Prostate gland (tissue), 2 donors: ENCODE results near the gene FBXO17. TPM values are rescaled to one million over a fixed set of nuclear protein-coding genes. Genes with fewer than 3 reads are reported as not detected.
A peak's percentile ranks its signal among the peaks of the same experiment; 100 is the strongest.
"Not testable (repeated sequence)": the region's sequence is repeated elsewhere in the genome, so short reads cannot be mapped to it uniquely, and the experiment has no call there.

ENCODE experiments used
- DNase-seq: peaks from one replicate; pipeline ENCODE4 v3.0.0-alpha.2; 2019; ENCODE audit warnings: low spot score
- H3K27ac ChIP-seq, 2 donors: fragments of 200-600 bp; sonication (generic); 2 replicates each; pipeline ENCODE4 v1.5.1; 2017 to 2019
- H3K27me3 ChIP-seq: fragments of 200-600 bp; sonication (generic); replicated peaks from 2 replicates; pipeline ENCODE4 v1.5.1; 2019; ENCODE audit not compliant: insufficient read depth
- H3K36me3 ChIP-seq, 2 donors: fragments of 200-600 bp; sonication (generic); 1 replicate in 1 of 2; 2 replicates in 1 of 2; pipeline versions ENCODE4 v1.5.1 to v1.8.1; 2017 to 2019
- H3K4me1 ChIP-seq: fragments of 200-600 bp; sonication (generic); replicated peaks from 2 replicates; pipeline ENCODE4 v1.5.1; 2019
- H3K4me3 ChIP-seq, 2 donors: fragments of 200-600 bp; sonication (generic); 2 replicates each; pipeline ENCODE4 v1.5.1; 2017 to 2019
- H3K9me3 ChIP-seq: fragments of 200-600 bp; sonication (generic); 2 replicates; pipeline ENCODE4 v1.5.1; 2017
- CTCF ChIP-seq, 4 experiments: fragments of 200-600 bp in 2 of 4; fragments of 450-650 bp in 2 of 4; sonication (generic) in 2 of 4; IDR thresholded peaks; 1 replicate in 3 of 4; 2 replicates in 1 of 4; pipeline ENCODE4 v1.5.1; 2016 to 2019; ENCODE audit warnings: antibody characterized with exemption in 4 of 4, mild to moderate bottlenecking in 2 of 4, moderate library complexity in 2 of 4
- POLR2A ChIP-seq: fragments of 450-650 bp; IDR thresholded peaks from one replicate; pipeline ENCODE4 v1.6.1; 2016; ENCODE audit warnings: antibody characterized with exemption, mild to moderate bottlenecking
- POLR2AphosphoS5 ChIP-seq: sonication (generic); formaldehyde crosslinking; IDR thresholded peaks from one replicate; pipeline ENCODE4 v1.6.1; 2017; ENCODE audit warnings: antibody characterized with exemption
- WGBS: methylation state at CpG from one replicate; pipeline ENCODE4 v1.1.5; 2018; 5-methylcytosine and 5-hydroxymethylcytosine counted together
- intact Hi-C: fragments of 100-400 bp; cut with DNase I; formaldehyde crosslinking; loops from one replicate; pipeline ENCODE4 v1.14.2; 2022
- total RNA-seq, 2 donors: library from RNA; depleted of rRNA; stranded (reverse); fragments of >200 nt; gene quantifications; one replicate each; pipeline ENCODE4 v1.1.0, GENCODE V29; 2016

The FBXO17 gene
- total RNA-seq, 2 donors from 2014 or later = 25.9 to 40.5 TPM

DNA sequence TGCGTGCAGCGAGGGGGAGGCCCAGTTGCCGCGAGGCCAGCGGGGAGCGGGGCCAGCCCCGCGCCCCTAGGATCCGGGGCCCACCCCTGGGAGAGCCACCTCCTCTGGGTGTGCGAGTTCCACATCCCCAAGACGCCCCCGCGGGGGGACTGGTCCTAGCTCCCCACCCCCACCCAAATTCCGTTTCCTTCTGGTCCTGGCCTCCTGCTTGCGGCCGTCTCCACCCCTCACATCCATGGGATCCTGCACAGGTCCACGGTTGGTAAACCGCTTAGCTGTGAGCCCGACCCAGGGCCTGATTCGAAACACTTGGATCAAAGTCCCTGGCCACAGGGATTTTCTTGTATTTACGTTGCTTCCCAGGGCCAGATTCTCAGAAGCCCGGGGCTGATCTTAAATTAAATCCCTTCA, 324 bp upstream of the FBXO17 start:
- WGBS = 4% methylated on average over 14 of the region's 22 CpGs
- H3K4me3 ChIP-seq = peak overlapping the region; percentile 61 to 65
- H3K27me3 ChIP-seq = no peaks in the 10 kb centered on the region
- TF ChIP-seq POLR2AphosphoS5 (no peak), POLR2A (no peak), CTCF (IDR thresholded peaks at IDR 0.05) (no peak)
- peak; percentile 8 for DNase-seq
- H3K36me3 ChIP-seq = no peaks in the 10 kb centered on the region
- H3K4me1 ChIP-seq = no peaks in the 10 kb centered on the region
- peak overlapping the region; percentile 89 to 90 for H3K27ac ChIP-seq
- intact Hi-C loops = no loop called here
- H3K9me3 ChIP-seq = no peaks in the 10 kb centered on the region

- TF ChIP-seq CTCF (IDR thresholded peaks at IDR 0.05) (peak in 1 of 4 experiments; percentile 10), POLR2AphosphoS5 (no peak)
- intact Hi-C loops = no loop called here
- Histone ChIP-seq H3K27me3 (no peaks in the 10 kb centered on the region), H3K36me3 (no peaks in the 10 kb centered on the region), H3K27ac (peak overlapping the region; percentile 89 to 90), H3K4me3 (peak overlapping the region; percentile 61 to 65), H3K9me3 (no peaks in the 10 kb centered on the region), H3K4me1 (no peaks in the 10 kb centered on the region)
- 14% methylated on average over 19 of the region's 19 CpGs for WGBS
- no peak for DNase-seq
Measured at GRCh38 chr19:38974624-38975213, 823 bp downstream of the FBXO17 start.

DNA sequence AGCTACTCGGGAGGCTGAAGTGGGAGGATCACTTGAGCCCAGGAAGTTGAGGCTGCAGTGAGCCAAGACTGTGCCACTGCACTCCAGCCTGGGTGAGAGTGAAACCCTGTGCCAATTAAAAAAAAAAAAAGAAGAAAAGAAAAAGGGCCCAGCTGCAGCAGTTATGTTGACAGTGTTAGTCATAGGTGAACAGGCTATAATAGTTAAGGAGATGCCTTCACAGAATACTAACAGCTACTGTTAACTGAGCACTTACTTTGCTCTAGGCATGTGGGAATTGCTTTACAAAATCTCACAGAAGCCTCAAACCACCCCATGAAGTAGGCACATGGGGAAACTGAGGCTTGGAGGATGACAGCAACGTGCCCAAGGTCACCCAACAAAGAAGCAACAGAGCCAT, 3.9 kb downstream of the FBXO17 start:
- Histone ChIP-seq H3K4me1 (no peaks in the 10 kb centered on the region), H3K27ac (no peak overlapping the region), H3K9me3 (no peaks in the 10 kb centered on the region), H3K27me3 (no peaks in the 10 kb centered on the region), H3K36me3 (no peaks in the 10 kb centered on the region), H3K4me3 (no peak overlapping the region)
- no peak for DNase-seq
- TF ChIP-seq POLR2A = no peak
- TF ChIP-seq POLR2AphosphoS5 = no peak
- no peak for TF ChIP-seq CTCF (IDR thresholded peaks at IDR 0.05)
- intact Hi-C loops = no loop called here
- 94% methylated on average over 2 of the region's 2 CpGs for WGBS

- no peak for TF ChIP-seq CTCF (IDR thresholded peaks at IDR 0.05)
- TF ChIP-seq POLR2AphosphoS5 = no peak
- TF ChIP-seq POLR2A = no peak
- no peak for DNase-seq
- 86% methylated on average over 12 of the region's 12 CpGs for WGBS
- Histone ChIP-seq H3K27me3 (no peaks in the 10 kb centered on the region), H3K4me3 (no peak overlapping the region), H3K27ac (no peak overlapping the region), H3K36me3 (no peaks in the 10 kb centered on the region), H3K9me3 (no peaks in the 10 kb centered on the region), H3K4me1 (no peaks in the 10 kb centered on the region)
- intact Hi-C loops = no loop called here
Measured at GRCh38 chr19:38970664-38971532, 4.6 kb downstream of the FBXO17 start.

GRCh38 chr19:38966149-38966548, 9.4 kb downstream of the FBXO17 start:
- not testable (repeated sequence) for DNase-seq, H3K4me3 ChIP-seq, H3K36me3 ChIP-seq, H3K27me3 ChIP-seq, H3K4me1 ChIP-seq, H3K9me3 ChIP-seq, H3K27ac ChIP-seq
- intact Hi-C loops = loop anchor here (10.0 kb wide), 2 partner anchors 159 to 359 kb away; partner anchors contain the start of genes LRFN1 and PAK4
- WGBS = 91% methylated on average over 5 of the region's 5 CpGs
